Prostate gland (tissue), 2 donors: ENCODE results near the gene RPL32.

Experiments
- CTCF ChIP-seq, 4 experiments: fragments of 200-600 bp in 2 of 4; fragments of 450-650 bp in 2 of 4; sonication (generic) in 2 of 4; IDR thresholded peaks; 1 replicate in 3 of 4; 2 replicates in 1 of 4; pipeline ENCODE4 v1.5.1; 2016 to 2019; ENCODE audit warnings: antibody characterized with exemption in 4 of 4, mild to moderate bottlenecking in 2 of 4, moderate library complexity in 2 of 4
- POLR2A ChIP-seq: fragments of 450-650 bp; IDR thresholded peaks from one replicate; pipeline ENCODE4 v1.6.1; 2016; ENCODE audit warnings: antibody characterized with exemption, mild to moderate bottlenecking

- no peak for TF ChIP-seq CTCF (IDR thresholded peaks at IDR 0.05)
- TF ChIP-seq POLR2A: no peak
Observed at GRCh38 chr3:12840591-12841148, 695 bp downstream of the RPL32 start.
